ENCODE results near the gene TMPRSS13. TPM values are rescaled to one million over a fixed set of nuclear protein-coding genes. Genes with fewer than 3 reads are reported as not detected.
A peak's percentile ranks its signal among the peaks of the same experiment; 100 is the strongest.
"Not testable (repeated sequence)": the region's sequence is repeated elsewhere in the genome, so short reads cannot be mapped to it uniquely, and the experiment has no call there.

Gene TMPRSS13
- not detected in 2 replicates for total RNA-seq

DNA sequence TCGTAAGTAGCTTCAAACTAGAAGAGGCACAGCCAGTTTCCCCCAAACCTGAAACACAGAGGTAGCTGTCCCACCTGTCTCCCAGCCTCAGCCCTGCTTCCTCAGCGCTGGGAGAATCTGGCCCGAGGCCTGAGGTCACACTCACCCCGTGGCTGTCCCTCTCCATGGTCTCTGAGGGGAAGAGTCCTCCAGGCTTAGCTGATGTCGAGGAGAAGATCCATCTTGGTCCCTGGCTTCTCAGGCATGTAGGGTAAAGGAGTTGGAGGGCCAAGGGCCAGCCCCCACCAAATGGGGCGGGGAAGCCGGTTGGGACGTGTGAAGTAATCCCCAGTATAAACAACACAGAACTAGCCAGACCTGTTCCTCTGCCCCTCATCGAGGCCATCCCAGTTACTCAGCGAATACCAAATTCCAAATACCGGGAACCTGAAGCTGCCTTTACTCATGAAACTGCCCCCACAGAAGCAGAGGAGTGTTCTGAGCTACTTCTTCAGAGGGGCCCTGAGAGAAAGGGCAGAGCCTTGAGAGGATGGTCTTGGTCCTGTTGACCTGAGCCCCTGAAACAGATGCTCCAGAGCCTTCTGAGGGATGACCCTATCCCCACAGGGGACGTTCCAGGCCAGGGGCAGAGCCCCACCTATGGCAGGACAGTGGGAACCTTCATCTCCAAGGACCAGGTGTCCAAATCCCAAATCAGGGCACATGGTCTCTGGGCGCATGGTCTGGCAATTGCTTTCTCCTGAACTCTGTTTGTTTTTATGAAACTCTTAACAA, at the start of gene TMPRSS13:
Gene TMPRSS13, minus strand, starts transcription at position 261 of the 774 bp plus-strand sequence. Its CDS starts 95 bp downstream, at position 166.
- DNase-seq (ENCODE audit: low read depth in 2 of 2), result no peak

DNA sequence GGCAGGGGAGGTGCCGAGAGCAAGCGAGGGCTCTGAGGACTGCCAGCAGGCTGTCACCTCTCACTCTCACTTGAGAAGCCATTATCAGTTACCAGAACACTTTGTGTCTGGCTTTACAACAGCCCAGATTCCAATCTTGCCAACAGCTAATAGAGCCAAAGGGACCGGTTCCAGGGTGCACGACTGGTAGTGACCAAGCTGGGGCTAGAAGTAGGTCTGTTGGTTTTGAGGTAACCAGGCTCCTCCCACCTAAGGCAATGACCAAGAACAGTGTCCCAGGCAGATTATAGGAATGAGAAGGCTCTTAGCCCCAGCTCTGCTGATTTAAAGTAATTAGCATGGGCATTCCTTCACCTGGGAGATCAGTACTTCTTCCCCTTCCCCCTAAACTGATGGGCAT, 49.8 kb upstream of the TMPRSS13 start:
- DNase-seq (ENCODE audit: low read depth in 2 of 2), result no peak

DNA sequence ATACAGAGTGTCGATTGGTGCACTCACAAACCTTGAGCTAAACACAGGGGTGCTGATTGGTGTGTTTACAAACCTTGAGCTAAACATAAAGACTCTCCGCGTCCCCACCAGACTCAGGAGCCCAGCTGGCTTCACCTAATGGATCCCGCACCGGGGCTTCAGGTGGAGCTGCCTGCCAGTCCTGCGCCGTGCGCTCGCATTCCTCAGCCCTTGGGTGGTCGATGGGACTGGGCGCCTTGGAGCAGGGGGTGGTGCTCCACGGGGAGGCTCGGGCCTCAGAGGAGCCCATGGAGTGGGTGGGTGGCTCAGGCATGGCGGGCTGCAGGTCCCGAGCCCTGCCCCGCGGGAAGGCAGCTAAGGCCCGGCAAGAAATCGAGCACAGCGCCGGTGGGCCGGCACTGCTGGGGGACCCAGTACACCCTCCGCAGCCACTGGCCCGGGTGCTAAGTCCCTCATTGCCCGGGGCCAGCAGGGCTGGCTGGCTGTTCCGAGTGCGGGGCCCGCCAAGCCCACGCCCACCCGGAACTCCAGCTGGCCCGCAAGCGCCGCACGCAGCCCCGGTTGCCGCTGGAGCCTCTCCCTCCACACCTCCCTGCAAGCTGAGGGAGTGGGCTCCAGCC, 49.2 kb upstream of the TMPRSS13 start:
- DNase-seq (ENCODE audit: low read depth in 2 of 2), result not testable (repeated sequence)

DNA sequence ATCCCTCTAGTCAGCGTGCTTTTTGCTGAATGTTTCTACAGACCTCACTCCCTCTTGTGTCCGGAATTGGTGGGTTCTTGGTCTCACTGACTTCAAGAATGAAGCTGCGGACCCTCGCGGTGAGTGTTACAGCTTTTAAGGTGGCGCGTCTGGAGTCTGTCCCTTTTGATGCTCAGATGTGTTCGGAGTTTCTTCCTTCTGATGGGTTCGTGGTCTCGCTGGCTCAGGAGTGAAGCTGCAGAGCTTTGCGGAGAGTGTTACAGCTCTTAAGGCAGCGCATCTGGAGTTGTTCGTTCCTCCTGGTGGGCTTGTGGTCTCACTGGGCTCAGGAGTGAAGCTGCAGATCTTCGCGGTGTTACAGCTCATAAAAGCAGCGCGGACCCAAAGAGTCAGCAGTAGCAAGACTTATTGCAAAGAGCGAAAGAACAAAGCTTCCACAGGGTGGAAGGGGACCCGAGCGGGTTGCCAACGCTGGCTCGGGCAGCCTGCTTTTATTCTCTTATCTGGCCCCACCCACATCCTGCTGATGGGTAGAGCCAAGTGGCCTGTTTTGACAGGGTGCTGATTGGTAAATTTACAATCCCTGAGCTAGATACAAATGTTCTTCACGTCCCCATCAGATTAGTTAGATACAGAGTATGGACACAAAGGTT, 48.5 kb upstream of the TMPRSS13 start:
- not testable (repeated sequence) for DNase-seq (ENCODE audit: low read depth in 2 of 2)

DNA sequence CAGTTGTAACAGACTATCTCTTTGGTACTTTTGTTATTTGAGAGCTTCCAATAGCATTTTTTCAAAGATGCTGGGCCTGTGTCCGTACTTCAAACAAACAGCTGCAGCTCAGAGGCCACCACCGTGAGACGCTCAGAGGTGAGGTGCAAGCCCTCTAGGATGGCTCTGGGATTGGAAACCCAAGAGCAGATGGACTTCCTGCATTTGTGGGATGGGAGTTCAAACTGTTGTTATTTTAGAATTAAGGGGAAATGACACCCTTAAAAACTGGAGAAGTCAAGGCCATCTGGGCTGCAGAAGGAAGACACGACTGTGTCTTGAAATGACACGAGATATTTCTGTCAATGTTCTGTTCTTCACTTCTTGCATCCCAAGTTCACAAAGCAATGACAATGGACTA, 47.8 kb upstream of the TMPRSS13 start:
- no peak for DNase-seq (ENCODE audit: low read depth in 2 of 2)

DNA sequence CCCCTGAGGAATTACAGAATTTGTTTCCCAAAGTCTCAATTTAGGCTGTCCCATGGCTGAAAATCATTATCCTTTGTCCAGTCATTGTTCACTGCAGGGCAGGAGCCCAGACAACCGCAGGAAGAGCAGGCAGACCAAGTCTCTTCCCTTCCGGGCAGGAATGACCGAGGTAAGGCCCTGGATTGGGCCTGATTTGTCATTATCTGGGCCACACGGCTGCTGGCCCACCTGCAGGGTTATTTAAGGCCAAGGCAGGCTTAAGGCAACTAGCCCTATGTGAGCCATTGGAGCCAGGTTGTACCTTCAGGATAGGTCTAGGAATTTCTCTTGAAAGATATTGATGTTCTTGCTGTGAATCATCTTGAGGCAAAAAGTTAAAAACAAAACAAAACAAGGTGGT, 47.2 kb upstream of the TMPRSS13 start:
- DNase-seq (ENCODE audit: low read depth in 2 of 2), result no peak

DNA sequence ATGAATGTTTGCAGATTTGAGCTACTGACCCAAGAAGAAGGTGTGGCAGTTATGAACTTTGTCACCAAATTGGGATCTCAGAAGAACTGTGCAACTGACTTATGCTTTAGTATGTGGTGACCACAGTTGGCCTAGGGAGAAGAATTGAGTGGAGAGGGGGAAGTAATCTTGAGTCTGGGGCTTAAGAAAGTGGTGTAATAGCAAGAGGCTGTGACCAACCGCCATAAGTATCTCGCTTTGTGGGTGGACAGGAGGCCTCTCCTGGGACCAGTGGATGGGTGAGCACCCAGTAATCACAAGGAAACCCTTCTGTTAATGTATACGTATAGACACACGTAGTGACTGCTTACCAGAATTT, 44.3 kb upstream of the TMPRSS13 start:
- no peak for DNase-seq (ENCODE audit: low read depth in 2 of 2)

DNA sequence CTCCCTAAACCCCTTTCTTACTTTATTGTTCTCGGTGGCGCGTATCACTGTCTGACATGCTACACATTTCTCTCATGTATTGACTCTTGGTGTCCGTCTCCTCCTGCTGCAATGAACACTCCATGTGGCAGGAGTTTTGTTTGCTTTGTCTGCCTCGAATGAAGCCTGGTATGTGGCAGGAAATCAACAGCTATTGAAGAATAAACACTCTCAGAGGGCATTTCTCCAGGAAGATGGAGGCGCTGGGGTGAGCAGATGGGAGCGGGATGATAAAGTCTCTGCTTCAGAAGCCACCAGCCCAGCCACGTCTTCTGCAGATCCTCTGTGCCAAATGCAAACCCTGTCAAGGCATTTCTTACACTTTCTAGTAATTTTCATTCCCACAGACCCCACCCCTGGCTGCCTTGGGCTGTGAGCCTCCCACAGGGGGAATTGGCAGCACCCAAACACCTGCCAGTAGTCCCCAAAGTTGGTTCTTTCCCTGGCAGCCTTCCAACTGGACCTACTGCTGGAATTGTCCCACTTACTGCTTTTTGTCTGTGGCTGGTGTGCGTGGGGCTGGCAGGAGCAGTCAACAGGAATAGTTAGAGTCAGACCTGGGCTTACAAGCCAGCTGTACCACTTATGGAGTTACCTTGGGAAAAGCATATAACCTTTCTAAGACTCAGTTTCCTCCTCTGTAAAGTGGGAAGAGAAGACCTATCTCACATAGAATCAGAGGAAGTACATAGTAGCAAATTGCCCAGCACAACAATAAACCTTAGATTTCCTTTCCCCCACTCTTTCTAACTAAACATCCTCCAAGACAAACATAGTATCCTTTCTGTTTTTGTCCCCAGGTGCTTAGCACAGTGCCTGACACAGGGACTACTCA, 43.7 kb upstream of the TMPRSS13 start:
- peak in 1 of 2 donors; percentile 81 for DNase-seq (ENCODE audit: low read depth in 2 of 2)

DNA sequence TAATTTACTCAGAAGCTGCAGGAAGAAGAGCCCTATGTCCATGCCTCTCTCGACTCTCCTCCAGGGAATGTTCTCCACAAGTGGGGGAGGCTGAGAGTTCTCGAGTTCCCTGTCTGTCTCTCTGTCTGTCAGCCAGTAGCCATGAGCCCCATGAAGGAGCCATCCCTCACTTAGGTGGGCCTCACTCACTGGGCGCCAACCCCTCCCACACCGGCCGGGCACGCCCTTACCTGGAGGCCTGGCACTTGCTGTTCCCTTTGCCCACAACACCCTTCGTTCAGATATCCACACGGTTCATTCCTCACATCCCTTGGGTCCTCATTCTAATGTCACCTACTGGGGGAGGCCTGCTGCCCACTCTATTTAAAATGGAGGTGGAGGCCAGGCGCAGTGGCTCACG, 42.8 kb upstream of the TMPRSS13 start:
- DNase-seq (ENCODE audit: low read depth in 2 of 2), result no peak

DNA sequence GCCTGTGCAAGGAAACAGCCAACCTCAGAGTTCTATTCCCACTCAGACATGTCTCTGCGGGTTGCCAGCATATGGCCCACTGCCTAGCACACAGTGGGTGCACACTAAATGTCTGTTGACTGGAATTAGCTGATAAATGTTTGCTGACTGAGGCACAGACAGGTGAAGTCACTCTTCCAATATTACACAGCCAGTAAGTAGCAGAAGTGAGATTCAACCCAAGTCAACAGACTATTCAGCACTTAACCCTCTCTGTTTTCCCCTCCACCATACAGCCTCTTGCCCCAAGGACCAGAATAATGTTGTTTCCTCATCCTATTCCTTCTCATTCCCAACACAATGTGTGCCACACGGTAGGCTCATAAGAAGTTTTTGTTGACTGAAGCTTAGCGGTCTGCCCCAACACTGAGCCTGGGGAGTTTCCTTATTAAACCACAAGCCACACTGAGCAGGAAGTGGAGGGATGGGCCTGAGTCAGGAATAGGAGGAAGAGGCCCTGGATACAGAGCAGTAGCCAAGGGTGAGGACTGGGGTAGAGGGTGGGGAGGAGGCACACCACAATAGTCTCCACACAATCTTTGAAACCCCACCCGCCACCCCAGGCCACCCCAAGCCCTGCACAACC, 41.3 kb upstream of the TMPRSS13 start:
- DNase-seq (ENCODE audit: low read depth in 2 of 2), result peak in 1 of 2 donors; percentile 46

DNA sequence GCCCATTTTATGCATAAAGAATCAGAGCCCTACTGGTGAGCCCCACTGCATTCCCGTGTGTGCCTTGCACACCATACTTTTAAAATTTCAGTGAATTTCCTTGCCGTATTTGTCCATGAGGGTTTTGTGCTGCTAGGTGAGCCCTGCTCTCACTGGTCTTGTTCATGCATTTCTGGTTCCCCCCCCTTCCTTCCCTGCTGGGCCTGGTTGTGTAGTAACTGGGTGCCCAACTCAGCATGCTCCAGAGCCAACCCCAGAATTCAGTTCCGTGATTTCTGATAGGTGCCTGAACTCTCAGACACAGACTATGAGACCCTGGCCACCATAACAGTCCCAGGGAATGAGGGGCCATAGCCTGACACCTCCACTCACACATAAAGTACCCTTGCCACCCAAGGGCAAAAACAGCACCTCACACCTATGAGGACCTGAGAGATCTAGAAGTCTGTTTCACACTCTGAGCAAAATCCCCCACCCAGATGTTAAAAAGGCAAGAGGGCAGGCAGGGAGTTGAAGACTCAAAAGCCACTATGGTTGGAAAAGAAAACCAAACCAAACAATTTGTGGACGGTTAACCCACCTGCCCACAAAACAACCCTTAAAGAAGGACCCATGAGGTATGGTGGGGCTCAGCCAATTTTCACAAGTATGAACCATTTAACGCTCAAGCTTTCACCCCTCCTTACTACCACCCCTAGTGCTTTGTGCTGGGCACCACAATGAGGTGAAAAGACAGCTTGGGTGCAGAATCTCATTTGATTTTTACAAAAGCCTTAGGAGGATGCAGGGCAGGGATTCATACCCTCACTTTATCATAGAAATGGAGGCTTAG, 40.2 kb upstream of the TMPRSS13 start:
- no peak for DNase-seq (ENCODE audit: low read depth in 2 of 2)

DNA sequence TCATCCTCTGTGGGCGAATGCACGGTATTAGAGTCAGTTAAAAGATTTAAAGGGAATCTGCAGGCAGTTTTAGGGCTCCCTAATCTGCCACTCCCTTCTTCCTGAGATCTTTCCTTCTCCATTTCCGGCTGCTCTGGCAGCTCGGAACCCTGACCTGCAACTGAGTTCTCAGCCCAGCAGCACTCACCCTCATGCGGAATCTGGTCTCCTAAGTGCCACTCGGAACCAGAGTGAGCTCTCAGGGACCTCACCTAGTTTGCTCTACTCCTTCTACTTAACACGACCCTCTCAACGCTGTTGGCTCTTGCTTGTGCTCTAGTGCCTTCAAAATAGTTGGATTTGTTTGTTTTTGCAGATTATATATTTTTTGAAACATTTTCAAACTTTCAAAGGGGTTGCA, 37.7 kb upstream of the TMPRSS13 start:
- DNase-seq (ENCODE audit: low read depth in 2 of 2), result no peak

DNA sequence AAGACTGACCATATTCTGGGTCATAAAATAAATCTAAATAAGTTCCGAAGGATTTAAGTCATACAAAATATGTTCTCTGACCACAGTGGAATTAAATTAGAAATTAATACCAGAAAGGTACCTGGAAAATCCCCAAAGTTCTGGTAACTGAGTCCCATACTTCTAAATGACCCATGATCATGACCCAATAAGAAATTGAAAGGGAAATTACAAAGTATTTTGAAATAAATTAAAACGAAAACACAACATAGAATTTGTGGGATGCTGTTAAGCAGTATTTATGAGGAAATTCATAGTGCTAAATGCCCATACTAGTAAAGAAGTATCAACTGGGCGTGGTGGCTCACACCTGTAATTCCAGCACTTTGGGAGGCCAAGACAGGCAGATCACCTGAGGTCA, 33.6 kb upstream of the TMPRSS13 start:
- no peak for DNase-seq (ENCODE audit: low read depth in 2 of 2)

DNA sequence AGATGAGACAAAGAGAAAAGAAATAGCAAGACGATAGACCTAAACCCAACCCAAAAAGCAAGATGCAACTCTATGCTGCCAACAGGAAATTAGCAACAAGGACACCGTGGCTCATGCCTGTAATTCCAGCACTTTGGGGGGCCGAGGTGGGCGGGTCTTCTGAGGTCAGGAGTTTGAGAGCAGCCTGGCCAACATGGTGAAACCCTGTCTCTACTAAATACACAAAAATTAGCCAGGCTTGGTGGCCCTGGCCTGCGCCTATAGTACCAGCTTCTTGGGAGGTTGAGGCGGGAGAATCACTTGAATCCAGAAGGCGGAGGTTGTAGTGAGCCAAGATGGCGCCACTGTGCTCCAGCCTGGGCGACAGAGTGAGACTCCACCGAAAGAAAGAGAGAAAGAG, 32.7 kb upstream of the TMPRSS13 start:
- no peak for DNase-seq (ENCODE audit: low read depth in 2 of 2)

DNA sequence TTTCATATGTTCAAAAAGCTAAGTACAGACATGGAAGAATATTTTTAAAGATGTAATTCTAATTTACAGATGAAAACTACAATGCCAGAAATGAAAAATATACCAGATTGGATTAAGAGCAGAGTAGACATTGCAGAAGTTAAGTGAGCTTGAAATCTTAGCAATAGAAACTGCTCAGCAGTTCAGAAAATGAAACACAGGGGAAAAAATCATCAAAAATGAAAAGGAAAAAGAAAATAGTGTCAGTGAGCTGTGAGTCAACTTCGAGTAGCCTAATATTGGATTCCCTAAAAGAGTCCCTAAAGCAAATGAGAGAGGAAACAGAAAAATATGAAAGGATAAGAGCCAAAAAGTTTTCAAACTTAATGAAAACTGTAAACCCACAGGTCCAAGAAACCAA, 31.2 kb upstream of the TMPRSS13 start:
- DNase-seq (ENCODE audit: low read depth in 2 of 2), result no peak

DNA sequence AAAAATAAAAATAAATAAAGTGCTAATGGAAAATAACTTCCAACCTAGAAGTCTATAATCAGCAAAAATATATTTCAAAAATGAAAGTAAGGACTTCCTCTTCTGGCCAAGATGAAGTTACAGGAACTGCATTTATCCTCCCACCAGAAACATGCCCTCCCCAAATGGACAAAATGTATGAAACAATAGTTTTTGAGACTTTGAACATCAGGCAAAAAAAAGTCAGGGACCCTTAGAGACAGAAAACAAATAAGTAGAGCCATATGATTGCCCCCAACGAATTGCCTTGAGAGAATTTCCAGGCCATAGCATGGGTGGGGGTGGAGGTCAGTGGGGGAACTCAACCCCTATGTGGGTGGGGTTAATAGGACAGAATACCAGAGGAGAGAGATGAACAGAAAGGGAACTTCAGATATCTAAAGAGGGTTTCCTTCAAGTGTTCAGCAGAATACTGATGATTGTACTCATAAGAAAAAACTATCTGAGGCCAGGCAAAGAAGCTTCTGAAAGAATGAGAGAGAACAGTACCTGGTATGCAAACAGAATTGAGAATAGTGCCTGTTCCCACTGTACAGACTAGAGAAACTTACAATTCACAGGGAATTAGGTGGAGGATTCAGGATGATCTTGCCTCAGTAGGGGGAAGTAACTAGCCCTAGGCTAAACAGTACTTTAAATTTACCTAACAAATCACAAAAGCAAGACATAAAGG, 30.4 kb upstream of the TMPRSS13 start:
- DNase-seq (ENCODE audit: low read depth in 2 of 2), result no peak

DNA sequence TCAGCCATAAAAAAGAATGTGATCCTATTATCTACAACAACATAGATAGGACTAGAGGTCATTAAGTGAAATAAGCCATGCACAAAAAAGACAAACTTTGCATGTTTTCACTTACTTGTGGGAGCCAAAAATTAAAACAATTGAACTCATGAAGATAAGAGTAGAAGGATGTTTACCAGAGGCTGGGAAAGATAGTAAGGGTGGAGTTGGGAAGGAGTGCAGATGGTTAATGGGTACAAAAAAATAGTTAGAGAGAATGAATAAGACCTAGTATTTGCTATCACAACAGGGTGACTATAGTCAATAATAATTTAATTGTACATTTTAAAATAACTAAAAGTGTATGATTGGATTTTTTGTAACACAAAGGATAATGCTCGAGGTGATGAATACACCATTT, 29.7 kb upstream of the TMPRSS13 start:
- no peak for DNase-seq (ENCODE audit: low read depth in 2 of 2)

DNA sequence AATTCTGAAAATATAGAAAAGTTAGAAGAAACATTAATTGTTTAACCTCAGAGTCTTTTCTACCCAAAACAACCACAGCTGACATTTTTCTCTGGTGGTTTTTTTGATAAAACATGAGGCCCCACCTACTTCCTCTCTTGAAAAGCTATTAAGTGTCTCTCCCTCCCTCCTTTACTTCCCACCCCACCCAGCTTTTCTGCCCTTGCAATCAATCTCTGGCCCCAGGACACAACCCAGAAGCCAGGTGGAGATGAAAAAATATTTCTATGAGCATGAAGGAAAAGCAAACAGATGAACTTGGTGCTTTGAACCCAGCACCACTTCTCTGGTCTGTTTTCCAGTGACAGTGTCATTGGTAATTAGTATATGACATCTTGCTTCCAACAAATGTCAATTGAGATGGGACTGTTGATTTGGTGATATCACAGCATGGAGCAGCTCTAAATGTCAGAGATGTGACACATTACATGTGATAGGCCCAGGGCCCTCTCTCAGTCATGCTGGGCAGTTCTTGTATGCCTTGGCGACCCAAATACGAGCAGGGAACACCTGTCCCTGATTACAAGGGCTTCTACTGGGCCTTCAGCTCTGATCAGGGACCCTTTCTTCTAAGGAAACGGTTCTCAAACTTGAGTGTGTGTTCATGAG, 23.9 kb upstream of the TMPRSS13 start:
- DNase-seq (ENCODE audit: low read depth in 2 of 2), result no peak

All from dermis microvascular lymphatic vessel endothelial cell (primary cell).